ENCODE measurements around the gene LDLRAD1. TPM values are rescaled to one million over a fixed set of nuclear protein-coding genes. Genes with fewer than 3 reads are reported as not detected.
"Not testable (repeated sequence)": the region's sequence is repeated elsewhere in the genome, so short reads cannot be mapped to it uniquely, and the experiment has no call there.

LDLRAD1 gene
- not detected in 2 replicates for polyA plus RNA-seq (2014; cell fraction: cytosol; rRNA removed)
- not detected in 2 replicates for polyA plus RNA-seq (2014; cell fraction: nucleus; rRNA removed)

- DNase-seq (ENCODE audit: low spot score), result no peak
Measured at GRCh38 chr1:54017979-54018378, at the start of gene LDLRAD1. LDLRAD1 (minus strand) TSS chr1:54018186; CDS start chr1:54018112, 74 bp downstream.

DNA sequence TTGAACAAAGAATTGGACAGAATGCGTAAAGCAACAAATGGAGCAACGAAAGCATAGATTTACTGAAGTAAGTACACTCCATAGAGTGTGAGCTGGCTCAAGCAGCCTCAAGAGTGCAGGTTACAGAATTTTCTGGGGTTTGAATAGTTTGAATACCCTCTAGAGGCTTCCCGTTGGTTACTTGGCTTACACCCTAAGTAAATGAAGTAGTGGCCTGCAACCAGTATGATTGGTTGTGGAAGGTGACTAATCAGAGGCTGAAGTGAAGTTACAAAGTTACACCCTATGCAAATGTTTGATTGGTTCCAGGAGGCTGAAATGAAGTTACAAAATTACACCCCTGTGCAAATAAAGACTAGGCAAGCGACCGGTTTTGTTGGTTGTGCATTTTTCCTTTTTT, 46.3 kb upstream of the LDLRAD1 start:
- DNase-seq (ENCODE audit: low spot score), result no peak

GRCh38 chr1:54054438-54054749, 36.4 kb upstream of the LDLRAD1 start:
- DNase-seq (ENCODE audit: low spot score), result peak; percentile 21

GRCh38 chr1:54053745-54054437, 35.9 kb upstream of the LDLRAD1 start:
- no peak for DNase-seq (ENCODE audit: low spot score)

- peak; percentile 99 for DNase-seq (ENCODE audit: low spot score)
Measured at GRCh38 chr1:54052934-54053744, 35.2 kb upstream of the LDLRAD1 start, which contains the start of the genes TCEANC2 and TMEM59. TCEANC2 (plus strand) TSS chr1:54053608; CDS start chr1:54054423, 815 bp downstream. TMEM59 (minus strand) TSS chr1:54053204; CDS start chr1:54053188, 16 bp downstream.

DNA sequence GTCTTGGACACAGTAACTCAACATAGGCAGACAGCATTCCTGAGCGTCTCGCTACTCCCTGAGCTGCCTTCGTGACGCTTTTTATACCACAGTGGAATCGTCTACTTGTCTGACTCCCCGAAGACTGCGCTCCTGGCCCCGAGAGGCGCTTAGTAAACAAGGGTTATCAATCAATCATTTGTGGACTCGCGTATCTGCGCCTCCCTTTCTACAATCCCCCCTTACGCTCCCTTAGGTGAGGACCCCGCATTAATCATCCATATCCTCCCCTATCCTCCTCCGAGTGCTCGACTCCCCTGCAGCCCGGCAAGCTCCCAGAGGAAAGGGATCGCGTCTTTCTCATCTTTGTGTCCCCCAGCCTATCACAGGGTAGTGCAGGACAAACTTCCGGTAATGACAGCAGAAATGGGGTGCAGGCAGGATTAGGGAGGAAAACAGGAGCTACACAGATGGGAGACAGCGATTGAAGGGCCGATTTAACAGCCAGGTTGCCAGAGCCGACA, 34.5 kb upstream of the LDLRAD1 start:
- peak; percentile 43 for DNase-seq (ENCODE audit: low spot score)

DNA sequence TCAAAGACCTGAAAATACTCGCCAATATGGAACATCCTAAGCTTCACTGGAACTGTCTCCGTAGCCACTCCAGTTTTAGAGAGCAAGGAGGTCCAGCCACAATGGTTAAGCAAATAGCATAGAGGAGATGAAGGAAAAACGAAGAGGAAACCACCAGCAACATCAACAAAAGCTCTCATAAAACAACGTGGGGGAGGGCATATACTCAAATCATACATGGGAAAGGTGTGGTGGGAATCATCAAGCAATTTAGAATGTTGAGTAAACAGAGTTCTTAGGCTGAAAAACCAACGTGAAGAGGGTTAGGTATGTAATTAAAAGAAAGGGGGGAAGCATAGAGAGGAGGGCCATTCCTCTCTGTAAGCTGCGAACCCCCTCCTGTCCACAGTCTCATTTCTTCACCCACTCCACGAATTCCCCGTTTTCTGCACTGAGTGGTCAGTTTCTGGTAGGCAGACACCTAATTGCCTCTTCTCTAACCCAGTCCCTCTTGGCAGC, 34.0 kb upstream of the LDLRAD1 start:
- no peak for DNase-seq (ENCODE audit: low spot score)

DNA sequence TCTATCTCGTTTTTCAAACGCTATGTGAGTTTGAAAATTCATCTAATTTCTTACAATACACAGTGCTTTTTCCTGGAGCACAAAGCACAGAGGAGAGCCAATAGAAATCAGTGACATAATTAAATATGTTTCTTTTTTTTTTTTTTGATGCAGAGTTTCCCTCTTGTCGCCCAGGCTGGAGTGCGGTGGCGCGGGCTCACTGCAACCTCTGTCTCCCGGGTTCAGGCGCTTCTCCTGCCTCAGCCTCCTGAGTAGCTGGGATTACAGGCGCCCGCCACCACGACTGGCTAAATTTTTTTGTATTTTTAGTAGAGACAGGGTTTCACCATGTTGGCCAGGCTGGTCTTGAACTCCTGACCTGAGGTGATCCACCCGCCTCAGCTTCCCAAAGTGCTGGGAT, 32.4 kb upstream of the LDLRAD1 start:
- not testable (repeated sequence) for DNase-seq (ENCODE audit: low spot score)

GRCh38 chr1:54047384-54048305, 29.7 kb upstream of the LDLRAD1 start:
- DNase-seq (ENCODE audit: low spot score), result no peak

DNA sequence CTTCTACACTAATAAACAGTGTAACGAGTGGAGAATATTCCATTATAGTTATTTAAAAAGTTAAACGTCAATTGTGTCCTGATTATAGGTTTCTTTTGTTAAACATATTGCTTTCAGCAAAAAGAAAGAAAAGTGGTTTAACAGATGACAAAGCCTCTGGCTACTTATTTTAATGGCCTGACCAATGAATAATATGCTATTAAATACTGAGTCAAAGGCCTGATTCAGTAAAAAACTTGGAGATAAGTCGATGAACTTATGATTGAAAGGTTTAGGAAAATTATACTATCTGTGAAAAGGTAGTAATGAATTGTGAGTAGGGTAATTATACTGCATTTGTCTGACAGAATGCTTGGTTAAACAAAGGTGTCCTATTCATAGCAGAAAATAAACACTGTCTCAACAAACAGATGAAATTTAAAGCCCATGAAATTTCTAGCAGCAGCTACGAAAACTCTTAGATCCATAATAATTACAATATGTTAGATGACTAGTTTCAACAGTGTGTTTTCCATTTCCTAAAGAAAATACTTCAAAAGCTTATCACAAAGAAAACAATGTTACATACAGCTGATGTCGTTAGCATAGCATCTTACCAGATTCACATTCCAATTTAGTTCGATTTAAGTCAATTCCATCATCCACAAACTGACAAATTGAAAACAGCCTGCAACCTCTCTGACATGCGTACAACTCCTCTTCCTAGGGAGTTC, 28.8 kb upstream of the LDLRAD1 start:
- DNase-seq (ENCODE audit: low spot score), result no peak

GRCh38 chr1:54045496-54045895, 27.5 kb upstream of the LDLRAD1 start:
- no peak for DNase-seq (ENCODE audit: low spot score)

DNA sequence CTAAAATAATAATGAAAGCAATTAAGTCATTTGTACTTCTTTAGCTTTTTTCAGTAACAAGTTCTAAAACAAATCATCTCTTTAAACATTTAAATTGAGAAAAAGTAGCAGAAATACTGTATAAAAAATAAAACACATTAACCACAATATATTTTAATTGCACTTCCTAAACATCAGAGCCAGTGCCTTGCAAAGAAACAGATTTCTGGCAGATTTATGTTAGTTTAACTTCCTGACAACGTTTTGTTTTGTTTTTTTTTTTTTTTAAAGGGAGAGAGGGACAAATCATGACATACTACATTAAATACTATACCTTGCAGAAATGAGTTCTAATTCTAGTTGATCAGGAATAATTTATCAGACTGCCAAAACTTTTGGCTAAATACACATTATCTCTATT, 23.8 kb upstream of the LDLRAD1 start:
- no peak for DNase-seq (ENCODE audit: low spot score)

GRCh38 chr1:54037476-54037875, 19.5 kb upstream of the LDLRAD1 start:
- DNase-seq (ENCODE audit: low spot score), result no peak

DNA sequence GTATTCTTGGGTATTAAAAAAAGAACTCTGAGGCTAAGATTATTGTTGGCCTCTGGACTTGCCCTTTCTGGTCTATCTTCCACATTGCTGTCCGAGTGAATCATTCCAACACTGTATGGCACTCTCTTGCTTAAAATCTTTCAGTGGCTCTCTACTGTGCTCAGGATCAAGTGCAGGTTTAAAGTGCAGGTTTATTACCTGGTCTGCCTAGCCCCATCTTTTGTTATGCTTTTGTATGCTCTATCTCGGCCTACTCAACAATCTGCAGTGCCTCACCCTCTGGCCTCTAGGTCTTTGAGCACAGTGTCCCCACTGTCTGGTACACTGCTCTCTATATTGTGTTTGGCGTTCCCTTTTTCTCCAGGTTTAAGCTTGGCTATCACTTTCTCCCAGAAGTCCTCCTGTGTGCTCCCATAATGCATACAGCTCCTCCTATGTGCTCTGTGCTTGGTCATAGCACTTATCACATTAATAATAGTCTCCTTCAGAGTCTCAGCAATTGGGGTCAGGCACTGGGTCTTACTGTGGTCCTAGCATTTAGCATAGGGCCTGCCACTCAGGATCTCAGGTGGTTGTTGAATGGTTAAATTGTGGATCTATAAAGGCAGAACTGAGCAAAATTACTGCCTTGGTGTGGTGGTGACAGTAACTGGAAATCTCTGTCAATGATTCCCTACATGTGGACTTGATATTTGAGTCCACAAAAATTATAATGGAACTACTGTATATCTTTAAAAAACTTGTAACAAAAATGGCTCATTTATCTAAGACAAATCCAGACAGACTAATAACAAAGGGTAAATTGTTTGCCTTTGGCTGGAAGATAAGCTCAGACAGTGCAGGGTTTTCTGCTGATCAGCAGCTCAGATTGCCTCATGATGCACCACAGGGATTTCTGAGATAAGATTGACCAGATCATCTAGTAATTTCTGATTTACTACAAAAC, 10.6 kb upstream of the LDLRAD1 start:
- no peak for DNase-seq (ENCODE audit: low spot score)

DNA sequence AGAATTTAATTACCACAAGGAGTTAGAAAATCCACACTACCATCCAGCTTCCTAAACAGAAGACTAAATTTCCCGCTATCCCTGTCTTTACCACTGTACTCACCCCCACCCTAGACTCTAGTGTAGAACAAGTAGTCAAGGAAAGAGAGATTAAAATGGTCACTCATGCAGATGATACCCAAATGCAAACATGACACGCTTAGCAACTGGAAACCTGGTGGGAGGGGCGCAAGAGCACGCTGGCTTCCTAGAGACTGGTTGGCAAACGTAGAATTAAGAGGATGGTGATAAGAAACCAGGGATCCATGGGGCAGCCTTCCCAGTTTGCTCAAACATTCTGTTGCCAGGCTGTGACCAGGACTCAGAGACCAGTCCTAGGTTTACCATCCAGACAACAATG, 9.9 kb upstream of the LDLRAD1 start:
- DNase-seq (ENCODE audit: low spot score), result no peak

GRCh38 chr1:54024811-54025210, 6.8 kb upstream of the LDLRAD1 start:
- not testable (repeated sequence) for DNase-seq (ENCODE audit: low spot score)

- peak; percentile 52 for DNase-seq (ENCODE audit: low spot score)
Measured at GRCh38 chr1:54024358-54024757, 6.4 kb upstream of the LDLRAD1 start.

GRCh38 chr1:54019562-54020176, 1.7 kb upstream of the LDLRAD1 start:
- peak; percentile 64 for DNase-seq (ENCODE audit: low spot score)

- no peak for DNase-seq (ENCODE audit: low spot score)
Measured at GRCh38 chr1:54018635-54019034, 649 bp upstream of the LDLRAD1 start.

Data from SK-N-DZ (cell line).